ENCODE results near the gene STPG4. TPM values are rescaled to one million over a fixed set of nuclear protein-coding genes. Genes with fewer than 3 reads are reported as not detected.

STPG4 gene
- total RNA-seq, 2 experiments from 2014 or later, result 0.27 TPM; not detected in 1

- CTCF ChIA-PET, result no interaction called here
- Mint-ChIP-seq H3K36me3 (ENCODE audit: low read depth) (peaks cover 8% of the 10 kb centered on the region), H3K4me3 (no peak overlapping the region), H3K4me1 (ENCODE audit: low read depth) (peaks cover 32% of the 10 kb centered on the region), H3K27me3 (ENCODE audit: low read depth) (no peaks in the 10 kb centered on the region), H3K9me3 (no peaks in the 10 kb centered on the region), H3K27ac (peak overlapping the region; percentile 76)
- intact Hi-C loops (cut with micrococcal nuclease), result no loop called here
- no peak for DNase-seq
Measured at GRCh38 chr2:47072018-47072691, 83.0 kb downstream of the STPG4 start.

GRCh38 chr2:47070920-47071824, 83.9 kb downstream of the STPG4 start:
- CTCF ChIA-PET, result no interaction called here
- intact Hi-C loops (cut with micrococcal nuclease), result no loop called here
- no peak overlapping the region for H3K4me3 Mint-ChIP-seq
- peaks cover 32% of the 10 kb centered on the region for H3K4me1 Mint-ChIP-seq (ENCODE audit: low read depth)
- peak overlapping the region; percentile 76 for H3K27ac Mint-ChIP-seq
- peaks cover 8% of the 10 kb centered on the region for H3K36me3 Mint-ChIP-seq (ENCODE audit: low read depth)
- H3K27me3 Mint-ChIP-seq (ENCODE audit: low read depth), result no peaks in the 10 kb centered on the region
- DNase-seq, result peak; percentile 55
- H3K9me3 Mint-ChIP-seq, result no peaks in the 10 kb centered on the region

DNA sequence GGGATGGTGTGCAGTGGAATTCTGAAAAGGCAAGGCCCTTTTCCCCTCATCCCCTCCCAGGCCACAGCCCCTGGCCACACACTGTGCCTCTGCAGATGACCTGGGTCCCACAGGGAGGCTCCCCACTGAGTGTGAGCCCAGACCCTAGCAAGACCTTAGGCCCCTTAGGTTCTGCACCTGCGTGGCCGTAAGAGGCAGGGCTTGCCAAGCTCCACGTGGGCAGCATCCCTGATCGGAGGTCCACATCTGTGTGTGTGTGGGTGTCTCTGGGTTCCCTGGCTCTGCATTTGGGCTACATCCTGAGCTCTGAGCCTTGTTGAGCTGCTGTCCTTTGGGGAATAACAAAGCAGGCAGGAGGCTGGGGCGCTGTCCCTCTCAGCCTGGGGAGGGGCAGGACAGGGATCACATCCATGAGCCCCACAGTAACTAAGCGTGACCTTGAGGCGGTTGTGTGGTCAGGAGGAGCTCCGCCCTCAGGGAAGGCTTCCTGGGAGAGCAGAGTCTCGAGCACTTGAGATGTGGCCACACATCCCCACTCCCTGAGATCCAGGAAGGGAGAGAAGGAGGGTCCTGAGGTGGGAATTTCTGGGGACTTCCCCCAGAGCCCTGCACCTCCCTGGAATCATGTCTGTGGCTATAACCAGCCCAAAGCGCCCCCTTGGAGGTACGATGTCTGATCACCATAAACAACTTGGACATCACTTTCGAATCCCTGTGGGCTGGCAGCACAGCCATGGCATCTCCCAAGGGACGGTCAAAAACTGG, 84.8 kb downstream of the STPG4 start:
- Mint-ChIP-seq H3K36me3 (ENCODE audit: low read depth) (peaks cover 8% of the 10 kb centered on the region), H3K9me3 (no peaks in the 10 kb centered on the region), H3K4me1 (ENCODE audit: low read depth) (peaks cover 32% of the 10 kb centered on the region), H3K27me3 (ENCODE audit: low read depth) (no peaks in the 10 kb centered on the region), H3K4me3 (no peak overlapping the region), H3K27ac (no peak overlapping the region)
- no peak for DNase-seq
- intact Hi-C loops (cut with micrococcal nuclease), result no loop called here
- CTCF ChIA-PET, result no interaction called here

GRCh38 chr2:47069628-47070154, 85.4 kb downstream of the STPG4 start:
- intact Hi-C loops (cut with micrococcal nuclease), result no loop called here
- H3K4me3 Mint-ChIP-seq, result no peak overlapping the region

GRCh38 chr2:47068981-47069627, 86.0 kb downstream of the STPG4 start:
- intact Hi-C loops (cut with micrococcal nuclease), result no loop called here
- DNase-seq, result no peak
- Mint-ChIP-seq H3K4me1 (ENCODE audit: low read depth) (peaks cover 32% of the 10 kb centered on the region), H3K27me3 (ENCODE audit: low read depth) (no peaks in the 10 kb centered on the region), H3K9me3 (no peaks in the 10 kb centered on the region), H3K36me3 (ENCODE audit: low read depth) (peaks cover 8% of the 10 kb centered on the region), H3K4me3 (no peak overlapping the region), H3K27ac (no peak overlapping the region)
- CTCF ChIA-PET, result no interaction called here

More at GRCh38 chr2:47069628-47070154, 85.4 kb downstream of the STPG4 start:
- no peak for DNase-seq
- Mint-ChIP-seq H3K36me3 (ENCODE audit: low read depth) (peaks cover 8% of the 10 kb centered on the region), H3K9me3 (no peaks in the 10 kb centered on the region), H3K27me3 (ENCODE audit: low read depth) (no peaks in the 10 kb centered on the region), H3K4me1 (ENCODE audit: low read depth) (peaks cover 32% of the 10 kb centered on the region), H3K27ac (no peak overlapping the region)
- CTCF ChIA-PET, result no interaction called here

DNA sequence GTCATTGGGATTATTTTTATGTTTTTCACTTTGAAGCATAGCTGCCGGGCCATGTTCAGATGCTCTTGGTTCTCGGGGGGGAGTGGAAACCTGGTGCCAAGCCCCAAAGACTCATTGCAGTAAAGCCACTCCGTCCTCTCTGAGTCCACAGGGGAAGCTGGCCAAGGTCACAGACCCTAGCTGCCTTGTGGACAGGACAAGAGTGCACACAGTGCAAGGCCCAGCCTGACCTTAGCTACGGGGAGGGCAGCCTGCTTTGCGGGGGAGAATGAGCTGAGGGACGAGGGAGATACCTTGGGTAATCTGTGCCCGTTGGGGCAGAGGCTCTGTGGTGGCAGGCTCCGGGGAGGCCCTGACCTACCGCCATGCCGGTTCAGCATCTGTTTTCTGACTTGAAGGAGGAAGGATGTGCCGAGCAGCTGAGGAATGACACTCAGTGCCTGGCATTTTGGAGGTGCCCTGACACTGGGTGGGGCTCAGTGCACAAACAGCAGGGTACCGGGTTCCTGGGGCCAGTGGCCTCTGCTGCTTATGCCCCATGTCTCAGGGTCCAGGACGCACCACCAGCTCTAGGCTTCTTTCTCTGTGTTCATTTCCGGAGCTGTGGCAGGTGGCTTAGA, 87.2 kb downstream of the STPG4 start:
- Mint-ChIP-seq H3K27ac (no peak overlapping the region), H3K27me3 (ENCODE audit: low read depth) (no peaks in the 10 kb centered on the region), H3K36me3 (ENCODE audit: low read depth) (peaks cover 9% of the 10 kb centered on the region), H3K4me3 (no peak overlapping the region), H3K9me3 (no peaks in the 10 kb centered on the region), H3K4me1 (ENCODE audit: low read depth) (peaks cover 32% of the 10 kb centered on the region)
- DNase-seq, result no peak
- intact Hi-C loops (cut with micrococcal nuclease), result no loop called here
- CTCF ChIA-PET, result no interaction called here

DNA sequence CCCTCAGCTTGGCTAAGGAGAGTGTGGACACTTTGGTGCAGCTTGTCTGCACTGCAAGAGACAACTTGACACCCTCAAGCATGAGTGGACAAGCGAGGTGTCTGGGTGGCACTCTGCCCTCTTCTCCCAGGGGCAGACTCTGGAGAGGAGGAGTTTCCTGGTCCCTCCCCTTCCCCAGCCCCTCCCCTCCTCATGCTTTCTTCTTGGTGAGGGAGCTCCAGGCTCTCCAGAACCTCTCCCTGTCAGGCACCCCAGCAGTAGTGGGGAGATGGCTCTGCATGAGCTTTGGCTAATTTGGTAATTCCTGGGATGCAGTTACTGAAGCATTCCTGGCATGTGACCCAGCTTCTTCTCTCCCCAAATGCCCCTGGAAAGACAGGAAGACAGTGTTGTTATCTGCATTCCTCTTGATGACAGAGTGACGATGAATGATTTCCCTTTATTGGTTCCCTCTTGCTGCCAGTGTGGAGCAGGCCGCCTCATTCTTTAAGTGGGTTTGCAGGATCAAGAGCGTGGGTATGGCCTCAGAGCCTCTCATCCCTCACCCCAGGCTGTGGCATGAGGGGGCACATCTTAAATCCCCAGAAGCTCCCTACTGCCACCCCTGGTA, 89.2 kb downstream of the STPG4 start:
- no peaks in the 10 kb centered on the region for H3K9me3 Mint-ChIP-seq
- intact Hi-C loops (cut with micrococcal nuclease), result no loop called here
- DNase-seq, result no peak
- no peak overlapping the region for H3K27ac Mint-ChIP-seq
- H3K4me3 Mint-ChIP-seq, result no peak overlapping the region
- H3K4me1 Mint-ChIP-seq (ENCODE audit: low read depth), result peaks cover 17% of the 10 kb centered on the region
- peaks cover 6% of the 10 kb centered on the region for H3K36me3 Mint-ChIP-seq (ENCODE audit: low read depth)
- CTCF ChIA-PET, result no interaction called here
- H3K27me3 Mint-ChIP-seq (ENCODE audit: low read depth), result no peaks in the 10 kb centered on the region

DNA sequence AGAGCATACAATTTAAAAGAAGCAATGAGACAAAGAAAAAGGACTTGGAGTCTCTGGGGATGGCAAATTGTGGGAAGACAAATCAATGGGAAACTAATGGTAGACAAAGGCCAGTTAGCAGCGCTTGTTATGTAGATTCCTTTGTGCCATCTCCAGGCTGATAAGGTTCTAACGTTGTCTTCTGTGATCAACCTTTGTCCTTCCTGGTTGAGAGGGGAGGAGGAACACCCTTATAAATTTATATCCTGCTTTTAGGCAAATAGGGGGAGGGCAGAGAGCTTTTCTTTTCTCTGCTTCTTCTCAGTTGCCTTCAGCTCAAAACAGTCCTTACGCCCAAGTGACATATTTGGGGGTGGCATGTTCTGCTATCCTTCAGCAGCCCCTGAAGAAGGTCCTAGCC, 89.8 kb downstream of the STPG4 start:
- DNase-seq, result no peak
- CTCF ChIA-PET, result interaction anchor here (1.0 kb wide), 1 partner anchor 29 kb away, joined by 4 read pairs; no protein-coding TSS in a partner anchor
- no peak overlapping the region for H3K4me3 Mint-ChIP-seq
- no peak overlapping the region for H3K27ac Mint-ChIP-seq
- H3K36me3 Mint-ChIP-seq (ENCODE audit: low read depth), result peaks cover 6% of the 10 kb centered on the region
- no peaks in the 10 kb centered on the region for H3K27me3 Mint-ChIP-seq (ENCODE audit: low read depth)
- intact Hi-C loops (cut with micrococcal nuclease), result no loop called here
- peaks cover 12% of the 10 kb centered on the region for H3K4me1 Mint-ChIP-seq (ENCODE audit: low read depth)
- no peaks in the 10 kb centered on the region for H3K9me3 Mint-ChIP-seq

DNA sequence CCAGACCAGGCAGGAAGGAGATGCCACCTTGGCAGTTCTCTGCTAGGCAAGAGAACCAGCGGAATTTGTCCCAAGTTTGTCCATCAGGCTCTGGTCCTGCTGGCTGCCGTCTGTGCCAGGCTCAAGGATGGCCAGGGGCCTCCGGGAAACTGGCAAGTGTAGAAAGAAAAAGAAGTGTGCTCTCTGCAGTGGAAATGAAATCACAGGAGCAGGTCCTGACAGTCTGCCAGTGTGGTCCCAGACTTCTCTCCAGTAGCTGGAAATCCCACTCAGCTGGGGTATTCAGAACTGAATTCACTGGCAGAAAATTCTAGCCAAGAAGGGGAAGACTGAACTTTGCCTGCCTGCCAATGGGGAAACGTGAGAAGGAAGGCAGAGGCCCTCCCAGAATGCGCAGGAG, 91.0 kb downstream of the STPG4 start:
- Mint-ChIP-seq H3K4me3 (no peak overlapping the region), H3K27ac (no peak overlapping the region), H3K4me1 (ENCODE audit: low read depth) (peaks cover 9% of the 10 kb centered on the region), H3K27me3 (ENCODE audit: low read depth) (no peaks in the 10 kb centered on the region), H3K36me3 (ENCODE audit: low read depth) (peaks cover 6% of the 10 kb centered on the region), H3K9me3 (no peaks in the 10 kb centered on the region)
- intact Hi-C loops (cut with micrococcal nuclease), result no loop called here
- CTCF ChIA-PET, result interaction anchor here (1.0 kb wide), 1 partner anchor 30 kb away, joined by 4 read pairs; no protein-coding TSS in a partner anchor
- DNase-seq, result no peak

GRCh38 chr2:47063538-47063930, 91.6 kb downstream of the STPG4 start:
- intact Hi-C loops (cut with micrococcal nuclease), result no loop called here
- H3K36me3 Mint-ChIP-seq (ENCODE audit: low read depth), result peaks cover 6% of the 10 kb centered on the region
- CTCF ChIA-PET, result no interaction called here
- peaks cover 5% of the 10 kb centered on the region for H3K4me1 Mint-ChIP-seq (ENCODE audit: low read depth)
- no peak overlapping the region for H3K4me3 Mint-ChIP-seq
- no peaks in the 10 kb centered on the region for H3K9me3 Mint-ChIP-seq
- no peak for DNase-seq
- no peaks in the 10 kb centered on the region for H3K27me3 Mint-ChIP-seq (ENCODE audit: low read depth)
- no peak overlapping the region for H3K27ac Mint-ChIP-seq

GRCh38 chr2:47062681-47063537, 92.2 kb downstream of the STPG4 start:
- H3K4me1 Mint-ChIP-seq (ENCODE audit: low read depth), result peaks cover 5% of the 10 kb centered on the region
- DNase-seq, result no peak
- no peaks in the 10 kb centered on the region for H3K27me3 Mint-ChIP-seq (ENCODE audit: low read depth)
- H3K4me3 Mint-ChIP-seq, result no peak overlapping the region
- H3K27ac Mint-ChIP-seq, result no peak overlapping the region
- CTCF ChIA-PET, result no interaction called here
- no peaks in the 10 kb centered on the region for H3K9me3 Mint-ChIP-seq
- intact Hi-C loops (cut with micrococcal nuclease), result no loop called here
- H3K36me3 Mint-ChIP-seq (ENCODE audit: low read depth), result peaks cover 6% of the 10 kb centered on the region

Data from activated naive CD4-positive, alpha-beta T cell treated with anti-CD3 and anti-CD28 coated beads for 36 hours (primary cell).